Cardiac muscle cell (in vitro differentiated cells and primary cell): ENCODE data around the gene MRPL50. TPM values are rescaled to one million over a fixed set of nuclear protein-coding genes. Genes with fewer than 3 reads are reported as not detected.

ENCODE experiments used
- DNase-seq, 2 donors: peaks; one replicate each; pipeline versions ENCODE4 v3.0.0 to v3.0.0-alpha.2; 2010 to 2017; ENCODE audit warnings: low read depth in 1 of 2, low spot score in 1 of 2
- H3K27ac ChIP-seq: fragments of 200-600 bp; sonication (generic); 2 replicates; pipeline ENCODE4 v1.5.1; 2016
- H3K27me3 ChIP-seq: fragments of 200-600 bp; sonication (generic); 2 replicates; pipeline ENCODE4 v1.6.0; 2016; ENCODE audit warnings: control low read depth
- H3K36me3 ChIP-seq: fragments of 200-600 bp; sonication (generic); 2 replicates; pipeline ENCODE4 v1.5.1; 2016; ENCODE audit warnings: control low read depth
- H3K4me1 ChIP-seq: fragments of 200-600 bp; sonication (generic); 2 replicates; pipeline ENCODE4 v1.8.1; 2017; ENCODE audit warnings: low read depth, mild to moderate bottlenecking, mixed run types
- H3K4me3 ChIP-seq: fragments of 200-600 bp; sonication (generic); 2 replicates; pipeline ENCODE4 v1.5.1; 2016; ENCODE audit warnings: mild to moderate bottlenecking
- H3K9me3 ChIP-seq: fragments of 200-600 bp; sonication (generic); 2 replicates; pipeline ENCODE4 v1.5.1; 2017; ENCODE audit warnings: low read depth, mild to moderate bottlenecking, control low read depth
- CTCF ChIP-seq: IDR thresholded peaks from 2 replicates; pipeline ENCODE4 v1.5.1; 2012; ENCODE audit warnings: low read depth, mild to moderate bottlenecking, low read length
- polyA plus RNA-seq: library from polyadenylated mRNA; unstranded; fragments of >200 nt; fragmentation: Nextera tagmentation; extraction: Ambion mirVana; gene quantifications from 2 replicates; pipeline ENCODE4 v1.2.1, GENCODE V29; 2016
- total RNA-seq: library from RNA; depleted of rRNA; stranded (reverse); fragments of >200 nt; gene quantifications from 2 replicates; pipeline ENCODE4 v1.2.3, GENCODE V29; 2016

Gene MRPL50
- total and polyA plus RNA-seq, 2 experiments from 2014 or later = 11.2 to 23.5 TPM

- Histone ChIP-seq H3K36me3 (no peaks in the 10 kb centered on the region), H3K27ac (no peak overlapping the region), H3K4me1 (no peaks in the 10 kb centered on the region), H3K4me3 (no peak overlapping the region), H3K9me3 (no peaks in the 10 kb centered on the region), H3K27me3 (no peaks in the 10 kb centered on the region)
- TF ChIP-seq CTCF = no peak
- DNase-seq = no peak
Observed at GRCh38 chr9:101367323-101367722, 31.1 kb downstream of the MRPL50 start.

- no peak for TF ChIP-seq CTCF
- H3K4me1 ChIP-seq = no peaks in the 10 kb centered on the region
- H3K9me3 ChIP-seq = no peaks in the 10 kb centered on the region
- no peak overlapping the region for H3K4me3 ChIP-seq
- no peaks in the 10 kb centered on the region for H3K27me3 ChIP-seq
- no peaks in the 10 kb centered on the region for H3K36me3 ChIP-seq
- no peak overlapping the region for H3K27ac ChIP-seq
- peak in 1 of 2 donors; percentile 14 for DNase-seq
Observed at GRCh38 chr9:101366038-101366756, 32.2 kb downstream of the MRPL50 start.

GRCh38 chr9:101365181-101365580 is 33.2 kb downstream of the MRPL50 start:
- Histone ChIP-seq H3K36me3 (no peaks in the 10 kb centered on the region), H3K4me1 (no peaks in the 10 kb centered on the region), H3K27me3 (no peaks in the 10 kb centered on the region), H3K9me3 (no peaks in the 10 kb centered on the region), H3K4me3 (no peak overlapping the region), H3K27ac (no peak overlapping the region)
- TF ChIP-seq CTCF = no peak
- peak in 1 of 2 donors; percentile 30 for DNase-seq

GRCh38 chr9:101362450-101362849 is 36.0 kb downstream of the MRPL50 start:
- Histone ChIP-seq H3K27me3 (no peaks in the 10 kb centered on the region), H3K36me3 (no peaks in the 10 kb centered on the region), H3K4me3 (no peak overlapping the region), H3K27ac (no peak overlapping the region), H3K9me3 (no peaks in the 10 kb centered on the region), H3K4me1 (no peaks in the 10 kb centered on the region)
- DNase-seq = no peak
- no peak for TF ChIP-seq CTCF

GRCh38 chr9:101360647-101361046 is 37.8 kb downstream of the MRPL50 start:
- H3K9me3 ChIP-seq = no peaks in the 10 kb centered on the region
- H3K4me1 ChIP-seq = no peaks in the 10 kb centered on the region
- TF ChIP-seq CTCF = no peak
- H3K27ac ChIP-seq = no peak overlapping the region
- H3K4me3 ChIP-seq = no peak overlapping the region
- H3K27me3 ChIP-seq = no peaks in the 10 kb centered on the region
- no peaks in the 10 kb centered on the region for H3K36me3 ChIP-seq
- no peak for DNase-seq
